Measurements from ENCODE around the gene CHML.
"Not testable (repeated sequence)": the region's sequence is repeated elsewhere in the genome, so short reads cannot be mapped to it uniquely, and the experiment has no call there.

Gene CHML

DNA sequence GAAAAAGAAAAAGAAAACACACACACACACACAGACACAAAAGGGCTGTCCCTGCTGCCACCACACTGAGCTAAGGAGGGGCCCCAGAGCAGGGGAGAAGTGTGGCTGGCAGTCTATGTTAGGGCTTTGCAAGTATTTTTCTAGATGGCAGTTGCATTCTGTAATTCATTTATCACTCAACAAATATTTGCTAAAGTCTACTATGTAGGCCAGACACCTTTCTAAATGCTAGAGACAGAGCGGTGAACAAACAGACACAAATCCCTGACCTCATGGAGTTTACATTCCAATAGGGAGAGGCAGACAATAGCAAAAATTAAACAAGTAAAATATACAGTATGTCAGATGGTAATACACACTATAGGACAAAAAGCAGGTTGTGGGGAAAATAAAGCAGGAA lies 32.1 kb upstream of the CHML start:
- Histone ChIP-seq H3K9ac (ENCODE audit: low read length in 2 of 2) (no peak overlapping the region), H3K27me3 (ENCODE audit: control insufficient read depth in 1 of 2, insufficient read depth in 2 of 2, low read length in 2 of 2) (peaks cover 0 to 2% of the 10 kb centered on the region in 2 donors), H3K4me1 (ENCODE audit: control insufficient read depth, insufficient read depth, low read length) (no peaks in the 10 kb centered on the region), H3K36me3 (ENCODE audit: control insufficient read depth in 2 of 2, insufficient read depth in 2 of 2, low read length in 2 of 2) (no peaks in the 10 kb centered on the region), H3K4me3 (ENCODE audit: low read length in 2 of 2) (no peak overlapping the region), H3K9me3 (ENCODE audit: control insufficient read depth in 2 of 2, low read length in 2 of 2) (no peaks in the 10 kb centered on the region), H3K27ac (ENCODE audit: low read length) (no peak overlapping the region)

DNA sequence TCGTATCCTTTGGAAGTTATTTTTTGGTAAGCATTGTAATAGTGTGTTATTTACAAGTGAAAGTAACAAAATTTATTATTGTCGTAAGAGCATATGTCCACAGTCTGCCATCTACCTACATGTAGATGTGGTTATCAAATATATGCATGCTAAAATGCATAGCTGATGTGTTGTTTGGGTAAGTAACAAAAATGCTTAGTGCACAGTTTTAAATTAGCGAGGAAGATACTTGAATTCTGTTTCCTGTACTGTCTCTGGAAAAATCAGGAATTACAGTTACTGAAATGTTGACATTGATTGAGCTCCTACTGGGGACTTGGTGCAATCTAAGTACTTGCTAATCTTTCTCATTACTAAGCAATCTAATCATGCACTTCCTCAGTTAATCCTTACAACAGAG lies 26.2 kb upstream of the CHML start:
- H3K9me3 ChIP-seq (ENCODE audit: control insufficient read depth in 2 of 2, low read length in 2 of 2), result no peaks in the 10 kb centered on the region
- H3K27ac ChIP-seq (ENCODE audit: low read length), result no peak overlapping the region
- H3K36me3 ChIP-seq (ENCODE audit: control insufficient read depth in 2 of 2, insufficient read depth in 2 of 2, low read length in 2 of 2), result no peaks in the 10 kb centered on the region
- no peak overlapping the region for H3K9ac ChIP-seq (ENCODE audit: low read length in 2 of 2)
- H3K4me3 ChIP-seq (ENCODE audit: low read length in 2 of 2), result no peak overlapping the region
- no peaks in the 10 kb centered on the region for H3K4me1 ChIP-seq (ENCODE audit: control insufficient read depth, insufficient read depth, low read length)
- H3K27me3 ChIP-seq (ENCODE audit: control insufficient read depth in 1 of 2, insufficient read depth in 2 of 2, low read length in 2 of 2), result no peaks in the 10 kb centered on the region

GRCh38 chr1:241660424-241660972 lies 20.3 kb upstream of the CHML start:
- no peaks in the 10 kb centered on the region for H3K9me3 ChIP-seq (ENCODE audit: control insufficient read depth in 2 of 2, low read length in 2 of 2)
- no peaks in the 10 kb centered on the region for H3K4me1 ChIP-seq (ENCODE audit: control insufficient read depth, insufficient read depth, low read length)
- no peaks in the 10 kb centered on the region for H3K36me3 ChIP-seq (ENCODE audit: control insufficient read depth in 2 of 2, insufficient read depth in 2 of 2, low read length in 2 of 2)
- no peak overlapping the region for H3K27ac ChIP-seq (ENCODE audit: low read length)
- no peak overlapping the region for H3K4me3 ChIP-seq (ENCODE audit: low read length in 2 of 2)
- no peak overlapping the region for H3K9ac ChIP-seq (ENCODE audit: low read length in 2 of 2)
- H3K27me3 ChIP-seq (ENCODE audit: control insufficient read depth in 1 of 2, insufficient read depth in 2 of 2, low read length in 2 of 2), result no peaks in the 10 kb centered on the region

GRCh38 chr1:241659016-241659415 lies 18.8 kb upstream of the CHML start:
- not testable (repeated sequence) for H3K36me3 ChIP-seq (ENCODE audit: control insufficient read depth in 2 of 2, insufficient read depth in 2 of 2, low read length in 2 of 2); H3K27me3 ChIP-seq (ENCODE audit: control insufficient read depth in 1 of 2, insufficient read depth in 2 of 2, low read length in 2 of 2); H3K9me3 ChIP-seq (ENCODE audit: control insufficient read depth in 2 of 2, low read length in 2 of 2); H3K4me3 ChIP-seq (ENCODE audit: low read length in 2 of 2); H3K27ac ChIP-seq (ENCODE audit: low read length); H3K4me1 ChIP-seq (ENCODE audit: control insufficient read depth, insufficient read depth, low read length); H3K9ac ChIP-seq (ENCODE audit: low read length in 2 of 2)

- Histone ChIP-seq H3K36me3 (ENCODE audit: control insufficient read depth in 2 of 2, insufficient read depth in 2 of 2, low read length in 2 of 2) (no peaks in the 10 kb centered on the region), H3K9me3 (ENCODE audit: control insufficient read depth in 2 of 2, low read length in 2 of 2) (no peaks in the 10 kb centered on the region), H3K27me3 (ENCODE audit: control insufficient read depth in 1 of 2, insufficient read depth in 2 of 2, low read length in 2 of 2) (no peaks in the 10 kb centered on the region), H3K27ac (ENCODE audit: low read length) (no peak overlapping the region), H3K9ac (ENCODE audit: low read length in 2 of 2) (no peak overlapping the region), H3K4me1 (ENCODE audit: control insufficient read depth, insufficient read depth, low read length) (no peaks in the 10 kb centered on the region), H3K4me3 (ENCODE audit: low read length in 2 of 2) (no peak overlapping the region)
These were observed 18.1 kb upstream of the CHML start for GRCh38 chr1:241658081-241658793.

- no peaks in the 10 kb centered on the region for H3K4me1 ChIP-seq (ENCODE audit: control insufficient read depth, insufficient read depth, low read length)
- H3K27me3 ChIP-seq (ENCODE audit: control insufficient read depth in 1 of 2, insufficient read depth in 2 of 2, low read length in 2 of 2), result peaks cover 0 to 2% of the 10 kb centered on the region in 2 donors
- H3K4me3 ChIP-seq (ENCODE audit: low read length in 2 of 2), result no peak overlapping the region
- no peaks in the 10 kb centered on the region for H3K36me3 ChIP-seq (ENCODE audit: control insufficient read depth in 2 of 2, insufficient read depth in 2 of 2, low read length in 2 of 2)
- no peaks in the 10 kb centered on the region for H3K9me3 ChIP-seq (ENCODE audit: control insufficient read depth in 2 of 2, low read length in 2 of 2)
- H3K27ac ChIP-seq (ENCODE audit: low read length), result no peak overlapping the region
- no peak overlapping the region for H3K9ac ChIP-seq (ENCODE audit: low read length in 2 of 2)
These were observed 14.5 kb upstream of the CHML start for GRCh38 chr1:241654641-241655040.

GRCh38 chr1:241654019-241654418 lies 13.8 kb upstream of the CHML start:
- Histone ChIP-seq H3K9me3 (ENCODE audit: control insufficient read depth in 2 of 2, low read length in 2 of 2) (no peaks in the 10 kb centered on the region), H3K9ac (ENCODE audit: low read length in 2 of 2) (no peak overlapping the region), H3K4me3 (ENCODE audit: low read length in 2 of 2) (no peak overlapping the region), H3K27me3 (ENCODE audit: control insufficient read depth in 1 of 2, insufficient read depth in 2 of 2, low read length in 2 of 2) (peaks cover 0 to 2% of the 10 kb centered on the region in 2 donors), H3K27ac (ENCODE audit: low read length) (no peak overlapping the region), H3K36me3 (ENCODE audit: control insufficient read depth in 2 of 2, insufficient read depth in 2 of 2, low read length in 2 of 2) (no peaks in the 10 kb centered on the region), H3K4me1 (ENCODE audit: control insufficient read depth, insufficient read depth, low read length) (no peaks in the 10 kb centered on the region)

DNA sequence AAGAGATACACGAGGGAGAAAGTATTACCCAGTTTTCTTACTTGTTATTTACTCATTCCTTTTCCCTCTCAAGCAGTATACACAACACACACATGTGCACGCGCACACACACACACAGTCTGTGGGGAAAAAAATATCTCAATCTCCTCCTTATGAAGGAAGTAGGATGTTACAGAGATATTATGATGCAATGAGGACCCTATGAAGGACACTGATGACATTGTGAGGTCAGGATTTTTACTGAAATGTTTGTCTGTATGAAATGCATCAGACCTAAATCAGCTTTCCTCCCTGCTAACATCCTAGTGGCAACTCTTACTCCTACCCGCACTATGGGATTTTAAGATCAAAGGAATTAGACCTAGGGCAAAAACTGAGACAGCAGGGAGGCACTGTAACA lies 11.8 kb upstream of the CHML start, which contains the start of gene WDR64:
WDR64 (plus strand) TSS at position 270 of the 400 bp plus-strand sequence. CDS start 204 bp downstream, outside the sequence.
- peaks cover 0 to 2% of the 10 kb centered on the region in 2 donors for H3K27me3 ChIP-seq (ENCODE audit: control insufficient read depth in 1 of 2, insufficient read depth in 2 of 2, low read length in 2 of 2)
- H3K4me1 ChIP-seq (ENCODE audit: control insufficient read depth, insufficient read depth, low read length), result no peaks in the 10 kb centered on the region
- H3K9ac ChIP-seq (ENCODE audit: low read length in 2 of 2), result no peak within 1 kb of the TSS
- no peaks in the 10 kb centered on the region for H3K36me3 ChIP-seq (ENCODE audit: control insufficient read depth in 2 of 2, insufficient read depth in 2 of 2, low read length in 2 of 2)
- H3K27ac ChIP-seq (ENCODE audit: low read length), result no peak within 1 kb of the TSS
- H3K9me3 ChIP-seq (ENCODE audit: control insufficient read depth in 2 of 2, low read length in 2 of 2), result no peaks in the 10 kb centered on the region
- H3K4me3 ChIP-seq (ENCODE audit: low read length in 2 of 2), result no peak within 1 kb of the TSS

- peaks cover 0 to 3% of the 10 kb centered on the region in 2 donors for H3K27me3 ChIP-seq (ENCODE audit: control insufficient read depth in 1 of 2, insufficient read depth in 2 of 2, low read length in 2 of 2)
- no peak overlapping the region for H3K4me3 ChIP-seq (ENCODE audit: low read length in 2 of 2)
- no peak overlapping the region for H3K27ac ChIP-seq (ENCODE audit: low read length)
- H3K9ac ChIP-seq (ENCODE audit: low read length in 2 of 2), result no peak overlapping the region
- no peaks in the 10 kb centered on the region for H3K4me1 ChIP-seq (ENCODE audit: control insufficient read depth, insufficient read depth, low read length)
- H3K9me3 ChIP-seq (ENCODE audit: control insufficient read depth in 2 of 2, low read length in 2 of 2), result no peaks in the 10 kb centered on the region
- H3K36me3 ChIP-seq (ENCODE audit: control insufficient read depth in 2 of 2, insufficient read depth in 2 of 2, low read length in 2 of 2), result no peaks in the 10 kb centered on the region
These were observed 8.0 kb upstream of the CHML start for GRCh38 chr1:241648159-241648558.

DNA sequence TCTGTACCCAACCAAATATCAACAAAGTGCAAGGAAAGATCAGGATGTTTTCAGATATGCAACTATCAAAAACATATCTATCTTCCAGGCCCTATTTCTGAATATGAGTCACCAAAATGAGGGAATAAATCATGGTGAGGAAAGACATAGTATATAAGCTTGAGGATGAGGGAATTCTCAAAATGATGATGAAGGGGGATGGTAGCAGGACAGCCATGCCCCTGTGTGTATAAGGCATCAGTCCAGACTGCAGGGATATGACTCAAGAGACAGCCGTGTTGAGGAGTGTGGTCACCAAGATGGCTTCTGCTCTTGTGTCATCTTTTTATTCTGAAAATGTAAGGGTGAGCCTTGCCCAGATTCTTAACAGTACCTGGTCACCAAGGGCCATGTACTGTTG lies 7.5 kb upstream of the CHML start:
- H3K9ac ChIP-seq (ENCODE audit: low read length in 2 of 2), result no peak overlapping the region
- H3K36me3 ChIP-seq (ENCODE audit: control insufficient read depth in 2 of 2, insufficient read depth in 2 of 2, low read length in 2 of 2), result no peaks in the 10 kb centered on the region
- H3K9me3 ChIP-seq (ENCODE audit: control insufficient read depth in 2 of 2, low read length in 2 of 2), result no peaks in the 10 kb centered on the region
- H3K4me3 ChIP-seq (ENCODE audit: low read length in 2 of 2), result no peak overlapping the region
- H3K4me1 ChIP-seq (ENCODE audit: control insufficient read depth, insufficient read depth, low read length), result no peaks in the 10 kb centered on the region
- H3K27me3 ChIP-seq (ENCODE audit: control insufficient read depth in 1 of 2, insufficient read depth in 2 of 2, low read length in 2 of 2), result peaks cover 0 to 3% of the 10 kb centered on the region in 2 donors
- no peak overlapping the region for H3K27ac ChIP-seq (ENCODE audit: low read length)

- H3K9ac ChIP-seq (ENCODE audit: low read length in 2 of 2), result no peak overlapping the region
- H3K27me3 ChIP-seq (ENCODE audit: control insufficient read depth in 1 of 2, insufficient read depth in 2 of 2, low read length in 2 of 2), result peaks cover 0 to 3% of the 10 kb centered on the region in 2 donors
- no peaks in the 10 kb centered on the region for H3K4me1 ChIP-seq (ENCODE audit: control insufficient read depth, insufficient read depth, low read length)
- H3K36me3 ChIP-seq (ENCODE audit: control insufficient read depth in 2 of 2, insufficient read depth in 2 of 2, low read length in 2 of 2), result no peaks in the 10 kb centered on the region
- no peak overlapping the region for H3K27ac ChIP-seq (ENCODE audit: low read length)
- H3K9me3 ChIP-seq (ENCODE audit: control insufficient read depth in 2 of 2, low read length in 2 of 2), result no peaks in the 10 kb centered on the region
- no peak overlapping the region for H3K4me3 ChIP-seq (ENCODE audit: low read length in 2 of 2)
These were observed 6.0 kb upstream of the CHML start for GRCh38 chr1:241646201-241646600.
